Activated naive CD4-positive, alpha-beta T cell treated with anti-CD3 and anti-CD28 coated beads, Interleukin-2, amount 10 ng/mL, durations not matched to agents 7 days and 5 days (primary cell): ENCODE results near the gene GDF11.

ENCODE experiments used
- CTCF ChIA-PET: fragments of 350-600 bp; sonication (Branson Sonifier 250); formaldehyde crosslinking; loops from one replicate; lab custom pipeline; 2021; ENCODE audit warnings: antibody characterized with exemption; lab: Charles Lee
- DNase-seq: peaks from one replicate; pipeline ENCODE4 v3.0.0-alpha.2; 2020
- H3K27ac Mint-ChIP-seq: one replicate; pipeline ENCODE4 v1.8.0; 2021; ENCODE audit warnings: mild to moderate bottlenecking, moderate library complexity, mixed read lengths
- H3K27me3 Mint-ChIP-seq: one replicate; pipeline ENCODE4 v1.8.0; 2021; ENCODE audit warnings: mild to moderate bottlenecking, mixed read lengths
- H3K36me3 Mint-ChIP-seq: one replicate; pipeline ENCODE4 v1.8.0; 2021; ENCODE audit warnings: mixed read lengths
- H3K4me1 Mint-ChIP-seq: one replicate; pipeline ENCODE4 v1.8.0; 2021; ENCODE audit warnings: mixed read lengths
- H3K4me3 Mint-ChIP-seq: one replicate; pipeline ENCODE4 v1.8.0; 2021; ENCODE audit warnings: mild to moderate bottlenecking, moderate library complexity, mixed read lengths
- H3K9me3 Mint-ChIP-seq: one replicate; pipeline ENCODE4 v1.8.0; 2021; ENCODE audit warnings: mixed read lengths

The GDF11 gene

GRCh38 chr12:55703288-55703687, 39.6 kb upstream of the GDF11 start:
- H3K4me1 Mint-ChIP-seq = peaks cover 10% of the 10 kb centered on the region
- H3K9me3 Mint-ChIP-seq = no peaks in the 10 kb centered on the region
- no peaks in the 10 kb centered on the region for H3K36me3 Mint-ChIP-seq
- CTCF ChIA-PET = no interaction called here
- no peak overlapping the region for H3K27ac Mint-ChIP-seq
- DNase-seq = no peak
- peaks cover 52% of the 10 kb centered on the region for H3K27me3 Mint-ChIP-seq
- H3K4me3 Mint-ChIP-seq = no peak overlapping the region

GRCh38 chr12:55703901-55704761, 38.8 kb upstream of the GDF11 start:
- H3K4me1 Mint-ChIP-seq = peaks cover 18% of the 10 kb centered on the region
- H3K9me3 Mint-ChIP-seq = no peaks in the 10 kb centered on the region
- CTCF ChIA-PET = no interaction called here
- DNase-seq = no peak
- H3K27me3 Mint-ChIP-seq = peaks cover 58% of the 10 kb centered on the region
- no peak overlapping the region for H3K27ac Mint-ChIP-seq
- no peak overlapping the region for H3K4me3 Mint-ChIP-seq
- H3K36me3 Mint-ChIP-seq = no peaks in the 10 kb centered on the region

DNA sequence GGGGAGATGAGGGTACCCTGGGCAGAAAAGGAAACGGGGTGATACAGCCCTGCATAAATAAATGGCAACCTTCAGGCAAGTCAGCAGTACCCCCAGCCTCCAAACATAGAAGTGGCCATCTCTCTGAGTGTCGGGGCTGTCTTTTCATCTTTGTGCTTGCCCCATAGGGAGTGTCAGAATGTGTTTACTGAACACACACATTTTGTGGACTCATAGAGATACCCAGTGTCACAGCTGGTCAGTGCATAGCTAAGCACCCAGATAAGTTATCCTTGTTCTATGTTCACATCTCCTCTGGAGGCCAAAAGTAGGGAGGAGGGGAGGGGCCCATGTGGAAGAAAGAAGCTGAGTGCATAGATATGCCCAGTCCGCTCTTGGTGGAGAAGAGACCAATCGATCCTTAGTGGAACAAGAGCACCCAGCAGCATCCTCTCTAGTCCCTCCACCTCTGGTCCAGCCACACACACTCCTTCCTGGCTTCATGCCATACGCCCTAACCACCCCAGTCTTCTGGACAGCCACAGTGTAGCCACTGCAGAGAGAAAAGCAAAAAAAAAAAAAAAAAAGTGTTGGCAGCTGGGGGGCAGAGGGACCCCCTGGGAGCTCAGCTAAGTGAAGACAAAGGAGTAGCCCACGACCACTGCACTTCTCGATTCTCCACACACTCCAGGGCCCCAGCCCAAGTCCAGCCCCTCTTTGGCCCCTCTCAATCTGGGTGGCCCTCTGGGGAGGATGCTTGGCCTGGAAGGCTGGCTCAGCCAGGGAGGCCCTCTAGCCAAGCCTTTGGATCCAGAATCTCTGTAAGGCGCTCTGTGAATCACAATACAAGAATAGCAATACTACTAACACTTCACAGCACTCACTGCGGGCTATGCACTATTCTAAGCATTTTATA, 37.9 kb upstream of the GDF11 start:
- Mint-ChIP-seq H3K27ac (no peak overlapping the region), H3K4me3 (no peak overlapping the region), H3K36me3 (no peaks in the 10 kb centered on the region), H3K9me3 (no peaks in the 10 kb centered on the region), H3K4me1 (peaks cover 20% of the 10 kb centered on the region), H3K27me3 (peaks cover 64% of the 10 kb centered on the region)
- CTCF ChIA-PET = interaction anchor here (1.4 to 2.4 kb wide), 5 partner anchors 8 to 60 kb away, joined by 4 to 8 read pairs (median 6); no protein-coding TSS in a partner anchor
- no peak for DNase-seq

DNA sequence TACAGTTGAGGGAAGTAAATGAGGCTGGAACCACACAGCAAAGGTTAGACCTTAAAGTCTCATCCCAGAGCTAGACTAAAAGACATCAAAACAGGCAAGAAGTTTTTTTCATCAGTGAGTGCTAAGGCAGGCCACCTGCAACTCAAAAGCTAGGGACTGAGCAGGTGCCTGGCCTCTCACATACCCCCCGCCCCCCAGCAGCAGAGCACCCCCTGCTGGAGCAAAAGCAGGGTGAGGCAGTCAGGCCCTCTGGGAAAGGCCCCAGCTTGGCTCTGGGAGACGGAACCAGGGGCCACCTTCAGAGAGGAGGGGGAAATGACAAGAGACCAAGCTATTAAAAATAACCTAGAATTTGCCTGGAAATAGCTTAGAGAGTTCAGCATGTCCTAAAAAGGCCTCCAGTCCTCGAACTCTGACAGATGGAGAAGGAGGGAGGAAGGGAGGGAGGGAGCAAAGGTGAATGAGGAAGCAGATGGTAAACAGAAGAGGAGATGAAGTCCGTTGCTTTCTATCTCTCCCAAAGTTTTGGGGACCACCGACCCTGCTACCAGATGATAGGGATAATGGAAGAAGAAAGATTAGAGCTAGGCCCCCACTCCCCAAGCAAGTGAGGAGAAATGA, 37.0 kb upstream of the GDF11 start:
- no peak overlapping the region for H3K27ac Mint-ChIP-seq
- CTCF ChIA-PET = interaction anchor here (1.0 to 2.4 kb wide), 6 partner anchors 9 to 61 kb away, joined by 3 to 8 read pairs (median 6); no protein-coding TSS in a partner anchor
- H3K36me3 Mint-ChIP-seq = no peaks in the 10 kb centered on the region
- no peak overlapping the region for H3K4me3 Mint-ChIP-seq
- H3K27me3 Mint-ChIP-seq = peaks cover 66% of the 10 kb centered on the region
- H3K9me3 Mint-ChIP-seq = no peaks in the 10 kb centered on the region
- peak; percentile 44 for DNase-seq
- H3K4me1 Mint-ChIP-seq = peaks cover 20% of the 10 kb centered on the region

DNA sequence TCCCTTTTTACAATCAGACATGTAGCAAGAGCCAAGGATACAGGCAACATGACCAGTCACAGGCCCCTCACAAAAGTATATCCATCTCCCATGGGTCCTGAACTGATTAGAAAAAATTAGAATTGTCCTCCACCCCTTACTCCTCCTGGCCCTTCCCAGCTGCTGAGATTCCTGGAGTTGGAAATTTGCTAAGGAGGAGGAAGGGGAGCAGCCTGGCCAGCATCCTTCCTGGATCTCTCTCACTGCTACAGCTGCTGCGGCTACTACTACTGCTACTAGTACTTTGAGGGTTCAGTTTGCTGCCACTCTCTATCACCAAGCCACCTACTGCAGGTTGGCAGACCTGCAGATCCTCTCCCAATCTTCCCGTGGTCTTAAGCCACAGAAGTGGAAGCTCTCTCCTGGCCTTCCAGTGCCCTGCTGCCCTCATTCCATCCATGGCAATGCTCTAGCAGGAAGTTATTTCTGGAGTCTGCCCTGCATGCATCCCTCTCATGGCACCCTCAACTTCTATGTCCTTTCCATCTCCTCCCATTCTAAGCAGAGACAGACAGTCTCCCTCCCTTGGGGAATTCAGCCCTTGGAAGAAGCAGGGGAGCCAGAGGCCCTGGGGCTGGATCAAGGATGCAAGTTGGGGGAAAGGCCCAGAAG, 36.2 kb upstream of the GDF11 start:
- Mint-ChIP-seq H3K4me1 (peaks cover 20% of the 10 kb centered on the region), H3K27me3 (peaks cover 68% of the 10 kb centered on the region), H3K9me3 (no peaks in the 10 kb centered on the region), H3K27ac (no peak overlapping the region), H3K36me3 (no peaks in the 10 kb centered on the region), H3K4me3 (peak overlapping the region; percentile 76)
- CTCF ChIA-PET = interaction anchor here (1.0 to 2.4 kb wide), 6 partner anchors 10 to 62 kb away, joined by 3 to 8 read pairs (median 6); no protein-coding TSS in a partner anchor
- no peak for DNase-seq

GRCh38 chr12:55707219-55707671, 35.7 kb upstream of the GDF11 start:
- no peak for DNase-seq
- Mint-ChIP-seq H3K4me3 (peak overlapping the region; percentile 76), H3K27me3 (peaks cover 74% of the 10 kb centered on the region), H3K27ac (no peak overlapping the region), H3K4me1 (peaks cover 20% of the 10 kb centered on the region), H3K36me3 (no peaks in the 10 kb centered on the region), H3K9me3 (no peaks in the 10 kb centered on the region)
- CTCF ChIA-PET = interaction anchor here (0.6 to 2.4 kb wide), 3 partner anchors 50 to 62 kb away, joined by 3 to 8 read pairs (median 6); no protein-coding TSS in a partner anchor

- CTCF ChIA-PET = interaction anchor here (0.6 kb wide), 1 partner anchor 51 kb away, joined by 3 read pairs; no protein-coding TSS in a partner anchor
- Mint-ChIP-seq H3K27me3 (peaks cover 79% of the 10 kb centered on the region), H3K27ac (no peak within 1 kb of the TSS), H3K4me3 (peak within 1 kb of the TSS; percentile 76), H3K4me1 (peaks cover 20% of the 10 kb centered on the region), H3K36me3 (no peaks in the 10 kb centered on the region), H3K9me3 (no peaks in the 10 kb centered on the region)
- peak; percentile 77 for DNase-seq
These were observed 34.9 kb upstream of the GDF11 start, which contains the start of gene ITGA7 for GRCh38 chr12:55707841-55708694. ITGA7 (minus strand) TSS chr12:55707904; CDS start chr12:55707682, 222 bp downstream.

DNA sequence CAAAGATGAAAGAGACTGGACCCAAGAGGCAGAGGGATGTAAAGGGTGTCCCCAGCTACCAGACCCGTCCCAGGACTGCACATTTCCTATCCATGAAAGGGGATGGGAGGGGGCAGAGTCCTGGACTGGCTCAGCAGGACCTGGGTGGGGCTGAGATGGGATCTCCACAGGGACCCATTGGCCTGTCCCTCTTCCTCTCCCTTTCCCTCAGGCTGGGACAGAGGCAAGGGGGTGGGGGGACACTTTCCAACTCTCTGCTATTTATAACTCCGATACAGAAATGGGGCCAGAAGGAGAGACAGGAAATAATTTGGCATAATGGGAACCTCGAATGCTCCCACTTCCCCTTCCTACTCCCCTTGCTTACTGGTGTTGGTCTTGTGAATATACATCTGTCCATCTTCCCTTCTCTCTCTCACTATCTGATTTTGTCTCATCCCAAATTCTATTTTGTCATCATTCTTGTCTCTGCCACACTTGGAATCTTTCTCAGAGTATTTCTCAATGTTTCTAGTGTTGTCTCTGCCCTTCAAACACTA, 34.2 kb upstream of the GDF11 start:
- CTCF ChIA-PET = no interaction called here
- no peak for DNase-seq
- H3K9me3 Mint-ChIP-seq = no peaks in the 10 kb centered on the region
- no peak overlapping the region for H3K27ac Mint-ChIP-seq
- no peaks in the 10 kb centered on the region for H3K36me3 Mint-ChIP-seq
- H3K27me3 Mint-ChIP-seq = peaks cover 81% of the 10 kb centered on the region
- H3K4me3 Mint-ChIP-seq = peak overlapping the region; percentile 76
- peaks cover 20% of the 10 kb centered on the region for H3K4me1 Mint-ChIP-seq

- Mint-ChIP-seq H3K27ac (no peak overlapping the region), H3K9me3 (no peaks in the 10 kb centered on the region), H3K36me3 (peaks cover 6% of the 10 kb centered on the region), H3K4me3 (no peak overlapping the region), H3K27me3 (peaks cover 65% of the 10 kb centered on the region), H3K4me1 (peaks cover 33% of the 10 kb centered on the region)
- DNase-seq = no peak
- CTCF ChIA-PET = interaction anchor here (0.5 to 1.2 kb wide), 2 partner anchors 13 to 962 kb away, joined by 3 to 4 read pairs; no protein-coding TSS in a partner anchor
These were observed 31.0 kb upstream of the GDF11 start for GRCh38 chr12:55711786-55712553.

DNA sequence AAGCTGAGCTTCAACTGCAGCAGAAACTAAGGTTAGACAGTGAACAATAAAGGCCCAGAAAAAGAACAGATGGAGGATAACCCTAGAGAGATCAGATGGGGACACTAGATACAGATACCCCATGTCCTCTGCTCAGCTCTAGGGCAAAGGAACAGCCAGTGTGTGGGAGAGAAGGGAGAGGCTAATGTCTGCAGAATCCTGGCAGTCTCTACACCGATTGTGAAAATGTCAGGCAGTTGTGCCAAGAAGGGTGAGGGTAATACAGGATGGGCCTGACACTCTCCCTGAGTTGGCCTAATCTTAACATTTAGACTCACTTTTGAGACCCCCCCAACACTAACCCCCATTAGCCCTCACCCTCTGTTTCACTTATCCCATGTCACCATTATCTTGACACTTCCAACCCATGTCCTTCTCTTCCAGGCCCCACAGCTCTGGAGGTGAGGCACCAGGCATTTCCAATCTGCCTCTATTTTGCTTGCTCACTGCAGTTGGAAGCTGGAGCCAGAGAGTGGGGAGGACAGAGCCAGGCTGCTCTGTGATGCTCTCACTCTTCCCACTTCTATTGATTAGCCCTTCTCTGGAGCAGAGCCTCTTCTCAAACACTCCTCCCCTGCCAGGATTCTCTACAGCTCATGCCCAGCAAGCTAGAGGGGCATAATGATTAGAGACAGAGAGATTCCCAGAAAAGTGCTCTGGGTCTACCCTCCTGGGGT, 30.1 kb upstream of the GDF11 start:
- Mint-ChIP-seq H3K36me3 (peaks cover 6% of the 10 kb centered on the region), H3K27ac (no peak overlapping the region), H3K4me3 (no peak overlapping the region), H3K9me3 (no peaks in the 10 kb centered on the region), H3K27me3 (peaks cover 57% of the 10 kb centered on the region), H3K4me1 (peaks cover 37% of the 10 kb centered on the region)
- DNase-seq = no peak
- CTCF ChIA-PET = no interaction called here

DNA sequence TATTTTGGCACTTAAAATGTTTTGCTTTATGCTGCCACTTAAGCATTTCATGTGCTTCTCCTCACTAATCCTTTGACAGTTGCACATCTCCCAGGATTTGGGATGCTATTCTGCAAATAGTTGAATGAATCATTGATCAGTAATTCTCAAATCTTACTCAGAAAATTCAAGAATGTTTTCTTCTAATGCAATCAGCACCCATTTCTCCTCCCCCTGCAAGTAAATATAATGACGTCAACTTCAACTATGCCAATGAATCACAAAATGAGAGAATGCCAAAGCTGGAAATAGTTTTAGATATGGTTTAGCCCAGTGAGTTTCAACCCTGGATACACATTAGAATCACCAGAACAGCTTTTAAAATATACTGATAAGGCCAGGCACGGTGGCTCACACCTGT, 29.2 kb upstream of the GDF11 start:
- H3K4me1 Mint-ChIP-seq = peaks cover 38% of the 10 kb centered on the region
- DNase-seq = no peak

More for the DNA sequence above, 29.2 kb upstream of the GDF11 start:
- H3K27me3 Mint-ChIP-seq = peaks cover 48% of the 10 kb centered on the region
- H3K4me3 Mint-ChIP-seq = no peak overlapping the region
- H3K36me3 Mint-ChIP-seq = peaks cover 12% of the 10 kb centered on the region
- H3K9me3 Mint-ChIP-seq = no peaks in the 10 kb centered on the region
- no peak overlapping the region for H3K27ac Mint-ChIP-seq
- CTCF ChIA-PET = no interaction called here
